Measurements from ENCODE around the gene LIPC. TPM values are rescaled to one million over a fixed set of nuclear protein-coding genes. Genes with fewer than 3 reads are reported as not detected.

The LIPC gene
- total RNA-seq, 6 experiments from 2014 or later, result 31.1 to 213 (median 86.1) TPM

- Histone ChIP-seq H3K36me3 (peaks cover 0 to 3% (median 0%) of the 10 kb centered on the region in 4 donors), H3K27ac (no peak overlapping the region), H3K4me3 (no peak overlapping the region), H3K9me3 (no peaks in the 10 kb centered on the region), H3K27me3 (no peaks in the 10 kb centered on the region), H3K4me1 (peaks cover 0 to 6% (median 2%) of the 10 kb centered on the region in 4 donors)
- no peak for TF ChIP-seq CTCF (IDR thresholded peaks at IDR 0.05)
- TF ChIP-seq POLR2A (IDR thresholded peaks at IDR 0.05), result no peak
- DNase-seq, result no peak
- 48% methylated on average over 4 of the region's 4 CpGs for WGBS (ENCODE audit: insufficient coverage, low coverage, low lambda C conversion rate, missing lambda C conversion rate)
- intact Hi-C loops (cut with DNase I), result no loop called here
- peak; percentile 43 to 80 (median 57) for ATAC-seq
Observed at GRCh38 chr15:58604455-58604923, 172.7 kb downstream of the LIPC start.

- Histone ChIP-seq H3K27me3 (no peaks in the 10 kb centered on the region), H3K9me3 (no peaks in the 10 kb centered on the region), H3K4me1 (peaks cover 0 to 6% (median 2%) of the 10 kb centered on the region in 4 donors), H3K27ac (no peak overlapping the region), H3K36me3 (peaks cover 0 to 3% (median 0%) of the 10 kb centered on the region in 4 donors), H3K4me3 (no peak overlapping the region)
- TF ChIP-seq POLR2A (IDR thresholded peaks at IDR 0.05) (no peak), CTCF (IDR thresholded peaks at IDR 0.05) (no peak)
- intact Hi-C loops (cut with DNase I), result no loop called here
- peak in 2 of 4 donors; percentile 14 to 36 for ATAC-seq
- WGBS (ENCODE audit: insufficient coverage, low coverage, low lambda C conversion rate, missing lambda C conversion rate), result 83% methylated on average over 3 of the region's 3 CpGs
- no peak for DNase-seq
Observed at GRCh38 chr15:58605931-58606530, 174.2 kb downstream of the LIPC start.

- intact Hi-C loops (cut with DNase I), result no loop called here
- Histone ChIP-seq H3K27me3 (no peaks in the 10 kb centered on the region), H3K9me3 (no peaks in the 10 kb centered on the region), H3K4me3 (no peak overlapping the region), H3K36me3 (peaks cover 0 to 3% (median 0%) of the 10 kb centered on the region in 4 donors), H3K27ac (no peak overlapping the region), H3K4me1 (peaks cover 0 to 6% (median 2%) of the 10 kb centered on the region in 4 donors)
- DNase-seq, result no peak
- TF ChIP-seq POLR2A (IDR thresholded peaks at IDR 0.05), result no peak
- TF ChIP-seq CTCF (IDR thresholded peaks at IDR 0.05), result no peak
- no peak for ATAC-seq
- 89% methylated on average over 4 of the region's 4 CpGs for WGBS (ENCODE audit: insufficient coverage, low coverage, low lambda C conversion rate, missing lambda C conversion rate)
Observed at GRCh38 chr15:58606577-58607080, 174.8 kb downstream of the LIPC start.

- no peak overlapping the region for H3K27ac ChIP-seq
- no peaks in the 10 kb centered on the region for H3K36me3 ChIP-seq
- peaks cover 0 to 6% (median 2%) of the 10 kb centered on the region in 4 donors for H3K4me1 ChIP-seq
- intact Hi-C loops (cut with DNase I), result no loop called here
- no peak for DNase-seq
- H3K9me3 ChIP-seq, result no peaks in the 10 kb centered on the region
- TF ChIP-seq CTCF (IDR thresholded peaks at IDR 0.05) (no peak), POLR2A (IDR thresholded peaks at IDR 0.05) (no peak)
- ATAC-seq, result peak in 1 of 4 donors; percentile 15
- H3K27me3 ChIP-seq, result no peaks in the 10 kb centered on the region
- WGBS (ENCODE audit: insufficient coverage, low coverage, low lambda C conversion rate, missing lambda C conversion rate), result 68% methylated on average over 5 of the region's 5 CpGs
- no peak overlapping the region for H3K4me3 ChIP-seq
Observed at GRCh38 chr15:58608129-58608590, 176.4 kb downstream of the LIPC start.
